NCI-H524 (cell line): ENCODE results near the gene PIAS3.
"Not testable (repeated sequence)": the region's sequence is repeated elsewhere in the genome, so short reads cannot be mapped to it uniquely, and the experiment has no call there.

ENCODE experiments used
- DNase-seq, 2 experiments: peaks; one replicate each; lab custom pipeline; 2025; lab: John Stamatoyannopoulos, UW

The PIAS3 gene

GRCh38 chr1:145823565-145824498 lies 35.0 kb downstream of the PIAS3 start, which contains the start of the genes POLR3C and RNF115:
POLR3C (plus strand) TSS chr1:145824200; CDS start chr1:145825777, 1,577 bp downstream.
RNF115 (minus strand) TSS chr1:145824095; CDS start chr1:145823873, 222 bp downstream.
- peak; percentile 81 to 87 for DNase-seq

DNA sequence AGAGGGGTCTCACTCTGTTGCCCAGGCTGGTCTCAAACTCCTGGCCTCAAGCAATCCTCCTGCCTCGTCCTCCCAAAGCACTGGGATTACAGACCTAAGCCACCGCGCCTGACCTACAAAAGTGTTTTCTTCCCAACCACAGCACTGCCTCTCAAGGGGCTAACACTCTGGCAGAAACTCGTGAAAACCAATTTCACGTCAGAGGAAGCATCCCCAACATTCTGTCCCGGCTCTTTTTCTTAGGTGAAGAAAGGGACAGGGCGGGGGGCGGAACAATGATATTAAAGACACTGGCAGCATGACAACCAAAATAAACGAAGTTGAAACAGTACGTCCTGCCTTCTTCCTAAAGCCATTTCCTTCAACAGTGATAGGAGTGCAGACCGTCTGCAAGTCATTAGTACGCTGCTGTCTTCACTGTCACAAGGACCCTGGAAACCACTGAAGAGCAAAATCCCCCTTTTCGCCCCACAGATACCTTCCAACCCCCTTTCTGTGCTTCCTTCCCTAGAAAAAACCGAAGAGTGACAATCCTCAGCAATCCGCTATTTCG lies 36.0 kb downstream of the PIAS3 start:
- not testable (repeated sequence) for DNase-seq

GRCh38 chr1:145818095-145818494 lies 40.8 kb downstream of the PIAS3 start:
- not testable (repeated sequence) for DNase-seq

DNA sequence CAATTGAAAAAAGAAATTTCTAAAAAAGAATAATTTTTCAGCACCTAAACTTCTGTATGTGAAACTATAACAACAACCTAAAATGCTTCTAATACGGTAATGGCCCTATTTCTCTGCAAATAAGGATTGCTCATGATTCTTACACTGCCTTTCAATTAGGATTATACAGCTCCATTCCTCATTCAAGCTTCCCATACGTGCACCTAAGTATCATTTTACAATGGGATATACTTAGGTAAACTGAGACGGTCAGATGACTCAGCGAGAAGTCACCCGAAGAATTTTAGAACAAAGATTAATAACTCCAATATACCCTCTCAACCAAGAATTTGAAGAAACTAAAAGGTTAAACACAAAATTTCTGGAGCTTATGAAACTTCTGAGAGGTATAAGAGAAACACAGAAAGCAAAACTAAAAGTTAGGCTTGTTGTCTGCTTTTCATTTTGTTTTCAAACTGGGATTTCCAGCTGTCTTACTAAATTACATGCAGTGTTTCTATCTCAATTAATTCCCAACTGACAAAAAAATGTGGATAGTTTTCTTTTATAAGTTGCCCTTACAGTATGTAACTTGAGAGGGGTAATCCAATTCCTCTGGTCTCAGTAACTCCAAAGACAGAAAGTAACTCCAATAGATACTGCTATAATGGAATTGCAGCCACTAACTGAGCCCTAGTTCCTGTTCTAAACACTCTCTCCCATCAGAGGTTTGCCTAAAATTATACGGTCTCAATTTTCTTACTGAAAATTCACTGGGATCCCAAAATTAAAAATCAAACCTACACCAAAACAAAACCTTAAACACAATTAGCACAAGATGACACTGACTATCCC lies 45.7 kb downstream of the PIAS3 start:
- not testable (repeated sequence) for DNase-seq

GRCh38 chr1:145806844-145807243 lies 52.0 kb downstream of the PIAS3 start:
- DNase-seq: no peak

DNA sequence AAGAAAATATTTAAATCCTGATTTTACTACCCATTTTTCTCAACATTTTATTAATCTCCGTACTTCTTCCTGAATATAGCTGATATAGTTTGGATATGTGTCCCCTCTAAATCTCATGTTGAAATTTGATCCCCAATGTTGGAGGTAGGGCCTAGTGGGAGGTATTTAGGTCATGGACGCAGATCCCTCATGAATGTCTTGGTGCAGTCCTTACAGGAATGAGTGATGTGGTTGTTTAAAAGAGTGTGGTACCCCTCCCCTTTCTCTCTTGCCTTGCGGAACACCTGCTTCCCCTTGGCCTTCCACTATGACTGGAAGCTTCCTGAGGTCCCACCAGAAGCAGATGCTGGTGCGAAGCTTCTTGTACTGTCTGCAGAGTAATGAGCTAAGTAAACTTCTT lies 52.5 kb downstream of the PIAS3 start:
- no peak for DNase-seq

GRCh38 chr1:145805057-145805456 lies 53.8 kb downstream of the PIAS3 start:
- DNase-seq: no peak

DNA sequence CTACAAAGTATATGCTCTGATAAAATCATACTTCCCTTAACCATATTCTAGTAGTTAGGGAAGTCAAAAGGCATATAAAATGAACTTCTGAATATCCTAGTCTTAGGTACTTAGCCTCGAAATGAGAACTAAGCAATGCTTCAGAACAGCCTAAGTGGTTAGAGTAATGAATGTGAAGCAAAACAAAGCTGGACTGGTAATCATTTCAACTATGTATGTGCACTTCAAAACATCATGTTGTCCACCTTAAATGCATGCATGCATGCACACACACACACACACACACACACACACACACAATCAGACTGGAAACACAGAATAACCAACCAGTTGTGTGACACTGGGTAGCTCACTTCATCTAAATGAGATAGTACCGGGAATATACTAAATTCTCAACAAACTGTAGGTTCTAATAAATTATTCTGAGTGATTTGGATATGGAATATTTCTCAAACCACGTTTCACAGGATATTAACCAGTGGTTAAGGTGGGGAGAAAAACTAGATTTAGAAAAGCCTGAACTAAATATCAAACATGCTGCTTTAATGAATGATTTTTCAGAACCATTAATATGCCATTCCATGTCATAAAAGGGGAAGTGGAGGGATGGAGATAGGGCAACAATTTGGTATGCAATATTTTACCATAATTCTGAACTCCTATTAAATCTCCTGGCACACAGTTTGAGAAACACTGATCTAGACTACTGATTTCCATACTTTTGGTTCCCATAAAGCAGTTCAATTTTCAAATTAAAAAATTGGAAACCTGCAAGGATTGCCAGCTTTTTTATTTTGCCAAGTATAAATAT lies 54.4 kb downstream of the PIAS3 start:
- no peak for DNase-seq

DNA sequence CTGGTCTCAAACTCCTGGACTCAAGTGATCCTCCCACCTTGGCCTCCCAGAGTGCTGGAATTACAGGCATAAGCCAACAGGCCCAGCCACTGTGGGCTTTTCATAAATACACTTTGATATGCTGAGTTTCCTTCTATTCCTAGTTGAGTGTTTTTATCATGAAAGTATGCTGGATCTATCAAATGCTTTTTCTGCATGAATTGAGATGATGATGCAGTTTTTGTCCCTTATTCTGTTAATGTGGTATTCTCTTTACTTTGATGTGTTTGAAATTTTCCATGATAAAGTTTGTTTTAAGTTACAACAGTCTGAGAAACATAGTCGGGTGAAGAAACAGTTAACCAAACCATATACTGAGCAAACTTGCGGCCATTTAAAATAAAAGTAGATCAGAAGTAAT lies 59.1 kb downstream of the PIAS3 start:
- no peak for DNase-seq
